ENCODE results near the gene AIPL1. TPM values are rescaled to one million over a fixed set of nuclear protein-coding genes. Genes with fewer than 3 reads are reported as not detected.

The AIPL1 gene
- total RNA-seq, 1 experiment from 2014 or later, result not detected

DNA sequence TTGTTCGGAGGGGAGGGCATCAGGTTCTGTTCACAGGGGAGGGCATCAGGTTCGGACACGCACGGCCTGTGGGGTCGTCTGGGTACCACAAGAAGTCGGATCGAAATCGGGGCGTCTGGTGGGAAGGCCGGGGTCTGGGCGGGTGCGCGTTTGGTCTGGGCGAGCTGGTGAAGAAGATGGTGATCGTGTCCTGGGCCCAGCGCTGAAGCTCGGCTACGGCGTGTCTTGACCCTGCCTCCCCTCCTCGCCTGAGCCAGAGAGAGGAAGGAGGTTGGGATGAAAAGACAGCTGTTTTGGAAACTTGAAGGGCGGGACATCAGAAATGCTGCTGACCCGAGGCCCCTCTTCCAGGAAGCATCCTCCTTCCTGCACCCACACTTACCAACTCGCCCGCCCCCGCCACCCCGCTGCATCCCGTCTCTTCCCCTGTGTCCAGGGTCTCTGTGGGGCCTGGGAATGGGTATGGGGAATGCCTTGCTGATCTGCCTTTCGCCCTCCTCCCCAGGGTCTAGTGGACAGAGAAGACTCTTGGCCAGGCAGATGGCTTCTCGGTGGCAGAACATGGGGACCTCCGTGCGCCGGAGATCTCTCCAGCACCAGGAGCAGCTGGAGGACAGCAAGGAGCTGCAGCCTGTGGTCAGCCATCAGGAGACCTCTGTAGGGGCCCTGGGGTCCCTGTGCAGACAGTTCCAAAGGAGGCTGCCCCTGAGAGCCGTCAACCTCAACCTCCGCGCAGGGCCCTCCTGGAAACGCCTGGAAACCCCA is 9.8 kb upstream of the AIPL1 start:
- H3K4me3 ChIP-seq (replicated peaks in 1 of 2; ENCODE audit: low read depth in 1 of 2, low read length in 2 of 2), result peak overlapping the region; percentile 75 to 82
- no peaks in the 10 kb centered on the region for H3K27me3 ChIP-seq (ENCODE audit: insufficient read depth, low read length)
- peaks cover 20 to 27% of the 10 kb centered on the region in 2 experiments; a peak in 3 of 4 replicates for H3K36me3 ChIP-seq (ENCODE audit: control insufficient read depth in 1 of 2, insufficient read depth in 2 of 2, low read length in 2 of 2)
- H3K9ac ChIP-seq (ENCODE audit: low read length), result peak overlapping the region; percentile 74
- ChIA-PET RAD21 (ENCODE audit: low non-redundant PET in 1 of 2, low total read pairs in 2 of 2, uncharacterized antibody in 2 of 2, unreplicated experiment in 2 of 2) (interaction anchor here in 1 of 2 experiments (0.8 kb wide), 1 partner anchor 9 kb away, joined by 7 read pairs; no protein-coding TSS in a partner anchor), CTCF (interaction anchor here (0.9 to 1.3 kb wide), 2 partner anchors 9 to 579 kb away, joined by 3 to 4 read pairs; no protein-coding TSS in a partner anchor), POLR2A (interaction anchor here (0.9 kb wide), 1 partner anchor 12 kb away, joined by 5 read pairs; no protein-coding TSS in a partner anchor)
- no peaks in the 10 kb centered on the region for H3K9me2 ChIP-seq (ENCODE audit: insufficient read depth)
- no peaks in the 10 kb centered on the region for H3K9me3 ChIP-seq (ENCODE audit: control insufficient read depth in 1 of 2, insufficient read depth in 1 of 2, low read depth in 1 of 2, low read length in 2 of 2)
- no peak overlapping the region for H2AFZ ChIP-seq (ENCODE audit: low read depth, low read length, poor library complexity, severe bottlenecking)
- H3K4me2 ChIP-seq (ENCODE audit: low read length), result peak overlapping the region; percentile 89
- DNase-seq (ENCODE audit: low read depth, low spot score) (no peak), ATAC-seq (no peak)
- no peak for TF ChIP-seq FOSL1 (IDR thresholded peaks at IDR 0.05; ENCODE audit: low read depth)
- no peak for TF ChIP-seq SIN3A (IDR thresholded peaks at IDR 0.05; ENCODE audit: low read depth)
- TF ChIP-seq EZH2 (IDR thresholded peaks at IDR 0.05), result no peak
- TF ChIP-seq SRF (IDR thresholded peaks at IDR 0.05; ENCODE audit: low read depth), result no peak
- TF ChIP-seq, protein P1, sequence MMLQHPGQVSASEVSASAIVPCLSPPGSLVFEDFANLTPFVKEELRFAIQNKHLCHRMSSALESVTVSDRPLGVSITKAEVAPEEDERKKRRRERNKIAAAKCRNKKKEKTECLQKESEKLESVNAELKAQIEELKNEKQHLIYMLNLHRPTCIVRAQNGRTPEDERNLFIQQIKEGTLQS (IDR thresholded peaks at IDR 0.05), result no peak
- no peak for TF ChIP-seq CEBPB (IDR thresholded peaks at IDR 0.05; ENCODE audit: low read depth)
- no peak for TF ChIP-seq YY1 (IDR thresholded peaks at IDR 0.05; ENCODE audit: extremely low read depth, insufficient replicate concordance, low read depth, low read length)
- TF ChIP-seq ZFX (IDR thresholded peaks at IDR 0.05), result no peak
- TF ChIP-seq, protein P2, sequence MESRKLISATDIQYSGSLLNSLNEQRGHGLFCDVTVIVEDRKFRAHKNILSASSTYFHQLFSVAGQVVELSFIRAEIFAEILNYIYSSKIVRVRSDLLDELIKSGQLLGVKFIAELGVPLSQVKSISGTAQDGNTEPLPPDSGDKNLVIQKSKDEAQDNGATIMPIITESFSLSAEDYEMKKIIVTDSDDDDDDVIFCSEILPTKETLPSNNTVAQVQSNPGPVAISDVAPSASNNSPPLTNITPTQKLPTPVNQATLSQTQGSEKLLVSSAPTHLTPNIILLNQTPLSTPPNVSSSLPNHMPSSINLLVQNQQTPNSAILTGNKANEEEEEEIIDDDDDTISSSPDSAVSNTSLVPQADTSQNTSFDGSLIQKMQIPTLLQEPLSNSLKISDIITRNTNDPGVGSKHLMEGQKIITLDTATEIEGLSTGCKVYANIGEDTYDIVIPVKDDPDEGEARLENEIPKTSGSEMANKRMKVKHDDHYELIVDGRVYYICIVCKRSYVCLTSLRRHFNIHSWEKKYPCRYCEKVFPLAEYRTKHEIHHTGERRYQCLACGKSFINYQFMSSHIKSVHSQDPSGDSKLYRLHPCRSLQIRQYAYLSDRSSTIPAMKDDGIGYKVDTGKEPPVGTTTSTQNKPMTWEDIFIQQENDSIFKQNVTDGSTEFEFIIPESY (IDR thresholded peaks at IDR 0.05; ENCODE audit: extremely low read depth, insufficient replicate concordance, low read length), result no peak
- TF ChIP-seq TCF7L2 (IDR thresholded peaks at IDR 0.05; ENCODE audit: borderline replicate concordance, extremely low read depth, insufficient read depth, insufficient read length), result no peak
- no peak for TF ChIP-seq ELF1 (IDR thresholded peaks at IDR 0.05; ENCODE audit: borderline replicate concordance, low read depth)
- intact Hi-C loops (cut with micrococcal nuclease), result no loop called here
- H3K4me1 ChIP-seq (ENCODE audit: control insufficient read depth in 1 of 2, insufficient read depth in 2 of 2, low read length in 2 of 2), result peaks cover 8 to 20% of the 10 kb centered on the region in 2 experiments; a peak in 2 of 4 replicates
- peaks cover 4% of the 10 kb centered on the region; the same call in 1 of the 2 replicates for H3K79me2 ChIP-seq (ENCODE audit: insufficient read depth, low read length)
- BruUV-seq (replicated peaks), result TSS peak; percentile 71
- peak overlapping the region; percentile 43; the same call in 1 of the 2 replicates for H3K27ac ChIP-seq (ENCODE audit: low read depth, low read length)
- no peaks in the 10 kb centered on the region for H4K20me1 ChIP-seq (ENCODE audit: insufficient read depth)
